GM19438 (cell line): Measurements from ENCODE around the gene OTOF.

Source experiments
- ATAC-seq: cut with Tn5 transposase; IDR thresholded peaks from one replicate; pipeline ENCODE4 v1.9.1; 2021; ENCODE audit warnings: low read depth; ENCODE audit not compliant: unreplicated experiment

Gene OTOF

DNA sequence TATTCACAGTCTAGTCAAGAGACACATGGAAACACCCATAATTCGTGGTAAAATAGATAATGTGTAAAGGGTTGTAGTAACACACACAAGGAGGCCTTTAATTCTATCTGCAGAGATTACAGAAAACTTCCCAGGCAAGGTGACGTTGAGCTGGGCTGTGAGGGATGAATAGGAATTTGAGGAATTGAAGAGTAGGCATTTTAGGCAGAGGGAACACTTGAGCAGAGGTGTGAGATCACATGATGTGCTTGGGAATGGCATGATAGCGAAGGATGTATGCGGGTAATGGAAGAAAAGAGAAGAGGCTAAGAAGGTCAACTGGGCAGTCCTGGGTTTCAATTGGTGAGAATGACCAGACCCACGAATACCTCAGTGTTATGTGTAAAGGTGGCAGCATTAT lies 56.0 kb downstream of the OTOF start:
- no peak for ATAC-seq

DNA sequence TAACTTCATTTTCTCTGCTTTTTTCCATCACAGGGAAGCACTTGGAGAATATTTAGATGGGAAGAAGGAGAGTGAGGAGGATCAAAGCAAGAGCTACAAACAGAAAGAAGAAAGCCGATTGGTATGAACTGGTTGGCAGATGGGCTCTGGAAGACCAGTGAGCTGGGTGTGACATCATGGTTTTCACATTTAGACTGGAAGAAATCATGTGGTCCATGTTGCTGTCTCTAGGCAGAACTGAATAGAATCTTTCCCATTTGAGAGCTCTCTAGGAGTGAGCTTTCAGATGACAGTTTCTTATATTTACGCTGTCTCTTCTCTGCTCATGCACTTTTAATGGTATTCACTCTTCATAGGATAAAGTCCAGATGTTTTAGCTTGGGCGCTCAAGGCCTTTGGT lies 63.6 kb downstream of the OTOF start:
- no peak for ATAC-seq

DNA sequence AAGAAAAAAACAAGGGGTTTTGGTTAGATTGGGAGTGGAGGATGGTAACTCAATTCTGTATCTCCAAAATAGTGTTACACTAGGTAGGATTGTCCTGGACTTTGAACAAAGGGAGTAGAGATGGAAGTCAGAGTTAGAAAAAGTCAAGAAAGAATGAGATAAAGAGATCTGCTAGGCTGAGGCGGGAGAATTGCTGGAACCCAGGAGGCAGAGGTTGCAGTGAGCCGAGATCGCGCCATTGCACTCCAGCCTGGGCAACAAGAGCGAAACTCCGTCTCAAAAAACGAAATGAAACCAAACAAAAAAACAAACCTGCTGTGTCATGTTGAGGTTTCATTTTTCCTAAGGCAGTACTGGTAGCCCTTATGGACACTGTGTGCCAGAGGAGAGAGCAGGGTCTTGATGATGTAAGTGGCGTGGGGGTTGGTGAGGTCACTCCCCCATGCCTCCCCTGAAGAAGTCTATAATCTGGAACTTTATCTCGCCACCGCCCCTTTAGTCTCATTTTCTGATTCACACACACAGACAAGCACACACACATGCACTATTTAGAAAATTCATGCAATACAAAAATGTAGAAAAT lies 65.7 kb downstream of the OTOF start:
- ATAC-seq, result peak; percentile 77

DNA sequence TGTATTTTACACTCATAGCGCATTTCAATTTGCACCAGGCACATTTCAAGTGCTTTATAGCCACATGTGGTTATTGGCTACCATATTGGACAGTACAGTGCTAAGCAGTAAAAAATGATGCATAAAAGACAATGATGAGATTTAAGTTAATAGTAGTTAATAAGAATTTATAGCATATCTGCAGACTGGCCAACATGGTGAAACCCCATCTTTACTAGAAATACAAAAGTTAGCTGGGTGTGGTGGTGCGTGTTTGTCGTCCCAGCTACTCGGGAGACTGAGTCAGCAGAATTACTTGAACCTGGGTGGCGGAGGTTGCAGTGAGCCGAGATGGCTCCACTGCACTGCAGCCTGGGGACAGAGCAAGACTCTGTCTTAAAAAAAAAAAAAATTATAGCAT lies 66.5 kb downstream of the OTOF start:
- ATAC-seq, result no peak

DNA sequence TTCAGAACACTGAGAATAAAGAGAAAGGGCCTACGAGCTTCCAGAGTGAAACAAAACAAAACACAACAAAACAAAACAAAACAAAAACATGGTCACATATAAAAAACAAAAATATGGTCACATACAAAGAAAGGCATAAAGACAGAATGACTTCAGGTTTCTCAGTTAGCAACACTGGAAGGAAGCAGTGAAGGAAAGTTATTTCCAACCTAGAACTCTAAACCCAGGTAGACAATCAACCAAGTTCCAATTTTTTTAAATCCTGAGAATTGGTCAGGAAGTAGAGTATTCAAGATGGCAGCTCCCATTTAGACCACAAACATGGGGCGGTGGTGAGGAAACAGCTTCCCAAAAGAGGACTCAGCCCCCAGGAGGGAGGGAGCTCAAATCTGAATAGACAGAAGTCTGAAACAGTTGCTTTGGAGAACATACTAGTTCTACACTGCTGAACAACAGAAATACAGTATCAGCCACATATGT lies 67.1 kb downstream of the OTOF start:
- no peak for ATAC-seq

DNA sequence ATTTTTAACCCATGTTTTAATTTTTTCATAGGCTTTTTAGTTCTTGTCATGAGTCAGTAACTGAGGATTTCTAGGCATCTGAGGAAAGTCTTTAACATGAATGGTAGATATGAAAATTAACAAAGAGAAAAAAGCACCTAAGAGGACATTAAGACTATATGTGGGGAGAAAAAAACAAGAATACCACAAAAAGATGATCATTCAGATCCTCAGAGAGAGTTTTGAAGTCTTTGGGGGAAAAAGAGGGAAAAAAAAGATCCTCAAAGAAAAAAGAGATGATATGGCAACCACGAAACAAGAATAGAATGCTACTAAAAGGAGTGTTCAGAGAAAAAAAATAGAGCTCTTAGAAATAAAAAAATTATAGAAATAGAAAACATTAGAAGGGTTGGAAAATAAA lies 68.1 kb downstream of the OTOF start:
- no peak for ATAC-seq

DNA sequence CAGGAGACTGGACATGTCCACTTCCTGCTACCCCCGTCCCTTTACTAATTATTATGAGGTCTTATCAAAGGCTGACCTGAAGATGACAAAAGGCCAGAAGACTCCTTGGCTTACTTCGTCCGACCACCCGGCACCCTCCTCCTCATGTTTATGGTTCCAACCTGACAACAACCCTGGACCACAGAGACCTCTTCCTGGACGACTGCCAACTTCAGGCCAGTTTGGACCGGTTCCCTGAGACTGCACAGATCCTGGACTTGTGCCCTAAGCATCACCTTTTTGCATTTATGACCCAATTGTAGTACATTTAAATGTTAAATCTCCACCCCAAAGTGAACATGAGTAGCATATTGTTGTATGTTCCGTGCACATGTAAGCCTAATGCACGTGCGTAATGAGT lies 70.4 kb downstream of the OTOF start:
- ATAC-seq, result no peak
